RWPE1 (cell line): Measurements from ENCODE around the gene GEMIN7.

ENCODE experiments used
- CTCF ChIA-PET: fragments of 350-600 bp; sonication (Branson Sonifier 250); formaldehyde crosslinking; extraction: SDS; loops from one replicate; lab custom pipeline; 2021; lab: Yijun Ruan, JAX
- POLR2A ChIA-PET: fragments of 400-600 bp; formaldehyde crosslinking; extraction: SDS; loops from one replicate; lab custom pipeline; 2020; ENCODE audit warnings: antibody characterized with exemption; ENCODE audit not compliant: low non-redundant PET; lab: Yijun Ruan, JAX
- DNase-seq: peaks from one replicate; pipeline ENCODE4 v3.0.0; 2012; ENCODE audit warnings: low spot score
- H3K27ac ChIP-seq: fragments of 450-650 bp; 2 replicates; pipeline ENCODE4 v1.5.1; 2017
- TF ChIP-seq, protein P1 (sequence below): fragments of 450-650 bp; conservative IDR thresholded peaks from 2 replicates; pipeline ENCODE4 v1.5.1; 2017; ENCODE audit warnings: low read depth, mild to moderate bottlenecking

GEMIN7 gene

GRCh38 chr19:45079063-45079910 lies at the start of gene GEMIN7:
TSS of gene GEMIN7 (plus strand) at chr19:45079260. CDS start at chr19:45090115, 10,855 bp downstream.
- TF ChIP-seq, protein P1, sequence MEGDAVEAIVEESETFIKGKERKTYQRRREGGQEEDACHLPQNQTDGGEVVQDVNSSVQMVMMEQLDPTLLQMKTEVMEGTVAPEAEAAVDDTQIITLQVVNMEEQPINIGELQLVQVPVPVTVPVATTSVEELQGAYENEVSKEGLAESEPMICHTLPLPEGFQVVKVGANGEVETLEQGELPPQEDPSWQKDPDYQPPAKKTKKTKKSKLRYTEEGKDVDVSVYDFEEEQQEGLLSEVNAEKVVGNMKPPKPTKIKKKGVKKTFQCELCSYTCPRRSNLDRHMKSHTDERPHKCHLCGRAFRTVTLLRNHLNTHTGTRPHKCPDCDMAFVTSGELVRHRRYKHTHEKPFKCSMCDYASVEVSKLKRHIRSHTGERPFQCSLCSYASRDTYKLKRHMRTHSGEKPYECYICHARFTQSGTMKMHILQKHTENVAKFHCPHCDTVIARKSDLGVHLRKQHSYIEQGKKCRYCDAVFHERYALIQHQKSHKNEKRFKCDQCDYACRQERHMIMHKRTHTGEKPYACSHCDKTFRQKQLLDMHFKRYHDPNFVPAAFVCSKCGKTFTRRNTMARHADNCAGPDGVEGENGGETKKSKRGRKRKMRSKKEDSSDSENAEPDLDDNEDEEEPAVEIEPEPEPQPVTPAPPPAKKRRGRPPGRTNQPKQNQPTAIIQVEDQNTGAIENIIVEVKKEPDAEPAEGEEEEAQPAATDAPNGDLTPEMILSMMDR: peak; percentile 25
- DNase-seq: peak; percentile 67

DNA sequence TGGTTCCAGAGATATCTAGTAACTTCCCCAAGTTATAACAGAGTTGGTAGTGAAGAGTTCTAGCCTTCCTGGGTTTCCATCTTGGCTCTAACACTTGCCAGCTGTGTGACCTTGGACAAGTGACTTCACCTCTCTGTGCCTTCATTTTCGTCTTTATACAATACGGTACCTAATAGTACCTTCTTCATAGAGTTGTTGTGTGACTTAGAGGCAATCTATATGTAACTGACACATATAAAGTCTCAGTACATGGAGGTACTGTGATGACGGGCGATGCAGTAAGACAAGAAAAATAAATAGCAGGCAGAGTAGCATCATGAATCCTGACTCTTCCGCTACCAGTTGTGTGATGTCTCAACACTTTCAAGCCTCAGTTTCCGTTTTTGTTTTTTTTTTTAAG lies 48.2 kb upstream of the GEMIN7 start:
- DNase-seq: no peak
- H3K27ac ChIP-seq: no peak overlapping the region
- ChIA-PET POLR2A (no interaction called here), CTCF (no interaction called here)
- TF ChIP-seq, protein P1: no peak

More at GRCh38 chr19:45079063-45079910, at the start of gene GEMIN7:
- POLR2A ChIA-PET: no interaction called here
- CTCF ChIA-PET: interaction anchor here (0.6 kb wide), 1 partner anchor 73 kb away, joined by 3 read pairs; no protein-coding TSS in a partner anchor
- peak within 1 kb of the TSS; percentile 90 for H3K27ac ChIP-seq

DNA sequence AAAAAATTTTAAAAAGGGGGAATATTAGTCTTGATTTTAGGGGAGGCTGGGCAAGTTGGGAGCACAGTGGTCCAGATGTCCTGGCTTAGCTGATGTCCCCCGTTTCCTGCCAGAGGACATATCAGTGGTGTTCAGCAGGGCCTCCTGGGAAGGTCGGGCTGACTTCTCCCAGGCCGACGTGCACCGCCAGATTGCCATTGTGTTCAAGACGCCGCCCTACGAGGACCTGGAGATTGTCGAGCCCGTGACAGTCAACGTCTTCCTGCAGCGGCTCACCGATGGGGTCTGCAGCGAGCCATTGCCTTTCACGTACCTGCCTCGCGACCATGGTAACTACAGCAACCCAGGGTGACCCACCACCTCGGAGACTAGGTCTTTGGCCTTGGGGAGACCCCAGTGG lies 46.6 kb upstream of the GEMIN7 start:
- TF ChIP-seq, protein P1: no peak
- peak overlapping the region; percentile 39 for H3K27ac ChIP-seq
- no peak for DNase-seq
- ChIA-PET POLR2A (no interaction called here), CTCF (interaction anchor here (0.7 kb wide), 1 partner anchor 48 kb away, joined by 3 read pairs; no protein-coding TSS in a partner anchor)

GRCh38 chr19:45035755-45036154 lies 43.3 kb upstream of the GEMIN7 start:
- no peak for DNase-seq
- no peak overlapping the region; the same call in 1 of the 2 replicates for H3K27ac ChIP-seq
- TF ChIP-seq, protein P1: no peak
- ChIA-PET CTCF (no interaction called here), POLR2A (no interaction called here)

- ChIA-PET CTCF (interaction anchor here (0.9 kb wide), 1 partner anchor 22 kb away, joined by 4 read pairs; no protein-coding TSS in a partner anchor), POLR2A (no interaction called here)
- no peak for DNase-seq
- TF ChIP-seq, protein P1: no peak
- peak overlapping the region; percentile 90 for H3K27ac ChIP-seq
Observed at GRCh38 chr19:45037393-45038169, 41.5 kb upstream of the GEMIN7 start.
